ENCODE measurements around the gene SCRN1. TPM values are rescaled to one million over a fixed set of nuclear protein-coding genes. Genes with fewer than 3 reads are reported as not detected.

The SCRN1 gene
- total and polyA plus RNA-seq, 2 experiments from 2014 or later: 15.2 to 66.7 TPM

DNA sequence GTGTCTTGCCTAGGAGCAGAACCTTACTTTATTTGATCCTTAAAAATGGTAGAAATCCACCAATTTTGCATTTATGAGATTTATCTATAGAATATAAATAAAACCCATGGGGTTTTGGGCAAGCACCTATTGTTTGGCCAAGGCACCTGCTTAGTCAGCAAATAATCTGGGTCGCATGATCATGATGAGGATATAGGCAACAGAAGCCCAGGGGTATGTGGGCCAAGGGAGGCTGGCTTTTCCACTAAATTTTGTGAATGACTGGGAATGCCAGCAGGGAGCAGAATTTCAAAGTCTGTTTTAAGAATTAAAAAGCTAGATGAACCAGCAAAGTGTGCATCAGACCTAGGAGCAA lies 17.3 kb downstream of the SCRN1 start:
- no peak for ATAC-seq
- TF ChIP-seq STAT1 (IDR thresholded peaks at IDR 0.05; ENCODE audit: unreplicated experiment): no peak
- TF ChIP-seq, protein P1, sequence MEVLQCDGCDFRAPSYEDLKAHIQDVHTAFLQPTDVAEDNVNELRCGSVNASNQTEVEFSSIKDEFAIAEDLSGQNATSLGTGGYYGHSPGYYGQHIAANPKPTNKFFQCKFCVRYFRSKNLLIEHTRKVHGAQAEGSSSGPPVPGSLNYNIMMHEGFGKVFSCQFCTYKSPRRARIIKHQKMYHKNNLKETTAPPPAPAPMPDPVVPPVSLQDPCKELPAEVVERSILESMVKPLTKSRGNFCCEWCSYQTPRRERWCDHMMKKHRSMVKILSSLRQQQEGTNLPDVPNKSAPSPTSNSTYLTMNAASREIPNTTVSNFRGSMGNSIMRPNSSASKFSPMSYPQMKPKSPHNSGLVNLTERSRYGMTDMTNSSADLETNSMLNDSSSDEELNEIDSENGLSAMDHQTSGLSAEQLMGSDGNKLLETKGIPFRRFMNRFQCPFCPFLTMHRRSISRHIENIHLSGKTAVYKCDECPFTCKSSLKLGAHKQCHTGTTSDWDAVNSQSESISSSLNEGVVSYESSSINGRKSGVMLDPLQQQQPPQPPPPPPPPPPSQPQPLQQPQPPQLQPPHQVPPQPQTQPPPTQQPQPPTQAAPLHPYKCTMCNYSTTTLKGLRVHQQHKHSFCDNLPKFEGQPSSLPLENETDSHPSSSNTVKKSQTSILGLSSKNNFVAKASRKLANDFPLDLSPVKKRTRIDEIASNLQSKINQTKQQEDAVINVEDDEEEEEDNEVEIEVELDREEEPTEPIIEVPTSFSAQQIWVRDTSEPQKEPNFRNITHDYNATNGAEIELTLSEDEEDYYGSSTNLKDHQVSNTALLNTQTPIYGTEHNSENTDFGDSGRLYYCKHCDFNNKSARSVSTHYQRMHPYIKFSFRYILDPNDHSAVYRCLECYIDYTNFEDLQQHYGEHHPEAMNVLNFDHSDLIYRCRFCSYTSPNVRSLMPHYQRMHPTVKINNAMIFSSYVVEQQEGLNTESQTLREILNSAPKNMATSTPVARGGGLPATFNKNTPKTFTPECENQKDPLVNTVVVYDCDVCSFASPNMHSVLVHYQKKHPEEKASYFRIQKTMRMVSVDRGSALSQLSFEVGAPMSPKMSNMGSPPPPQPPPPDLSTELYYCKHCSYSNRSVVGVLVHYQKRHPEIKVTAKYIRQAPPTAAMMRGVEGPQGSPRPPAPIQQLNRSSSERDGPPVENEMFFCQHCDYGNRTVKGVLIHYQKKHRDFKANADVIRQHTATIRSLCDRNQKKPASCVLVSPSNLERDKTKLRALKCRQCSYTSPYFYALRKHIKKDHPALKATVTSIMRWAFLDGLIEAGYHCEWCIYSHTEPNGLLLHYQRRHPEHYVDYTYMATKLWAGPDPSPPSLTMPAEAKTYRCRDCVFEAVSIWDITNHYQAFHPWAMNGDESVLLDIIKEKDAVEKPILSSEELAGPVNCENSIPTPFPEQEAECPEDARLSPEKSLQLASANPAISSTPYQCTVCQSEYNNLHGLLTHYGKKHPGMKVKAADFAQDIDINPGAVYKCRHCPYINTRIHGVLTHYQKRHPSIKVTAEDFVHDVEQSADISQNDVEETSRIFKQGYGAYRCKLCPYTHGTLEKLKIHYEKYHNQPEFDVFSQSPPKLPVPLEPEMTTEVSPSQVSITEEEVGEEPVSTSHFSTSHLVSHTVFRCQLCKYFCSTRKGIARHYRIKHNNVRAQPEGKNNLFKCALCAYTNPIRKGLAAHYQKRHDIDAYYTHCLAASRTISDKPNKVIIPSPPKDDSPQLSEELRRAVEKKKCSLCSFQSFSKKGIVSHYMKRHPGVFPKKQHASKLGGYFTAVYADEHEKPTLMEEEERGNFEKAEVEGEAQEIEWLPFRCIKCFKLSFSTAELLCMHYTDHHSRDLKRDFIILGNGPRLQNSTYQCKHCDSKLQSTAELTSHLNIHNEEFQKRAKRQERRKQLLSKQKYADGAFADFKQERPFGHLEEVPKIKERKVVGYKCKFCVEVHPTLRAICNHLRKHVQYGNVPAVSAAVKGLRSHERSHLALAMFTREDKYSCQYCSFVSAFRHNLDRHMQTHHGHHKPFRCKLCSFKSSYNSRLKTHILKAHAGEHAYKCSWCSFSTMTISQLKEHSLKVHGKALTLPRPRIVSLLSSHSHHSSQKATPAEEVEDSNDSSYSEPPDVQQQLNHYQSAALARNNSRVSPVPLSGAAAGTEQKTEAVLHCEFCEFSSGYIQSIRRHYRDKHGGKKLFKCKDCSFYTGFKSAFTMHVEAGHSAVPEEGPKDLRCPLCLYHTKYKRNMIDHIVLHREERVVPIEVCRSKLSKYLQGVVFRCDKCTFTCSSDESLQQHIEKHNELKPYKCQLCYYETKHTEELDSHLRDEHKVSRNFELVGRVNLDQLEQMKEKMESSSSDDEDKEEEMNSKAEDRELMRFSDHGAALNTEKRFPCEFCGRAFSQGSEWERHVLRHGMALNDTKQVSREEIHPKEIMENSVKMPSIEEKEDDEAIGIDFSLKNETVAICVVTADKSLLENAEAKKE (CRISPR knock-in tag; IDR thresholded peaks at IDR 0.05): no peak
- TF ChIP-seq NANOG (IDR thresholded peaks at IDR 0.05; ENCODE audit: borderline replicate concordance): no peak
- no peak for TF ChIP-seq CREB1 (CRISPR knock-in tag; IDR thresholded peaks at IDR 0.05; ENCODE audit: low read depth)
- TF ChIP-seq JUNB (IDR thresholded peaks at IDR 0.05; ENCODE audit: unreplicated experiment): no peak
- TF ChIP-seq ZNF114 (CRISPR knock-in tag; IDR thresholded peaks at IDR 0.05): no peak
- TF ChIP-seq, protein P2, sequence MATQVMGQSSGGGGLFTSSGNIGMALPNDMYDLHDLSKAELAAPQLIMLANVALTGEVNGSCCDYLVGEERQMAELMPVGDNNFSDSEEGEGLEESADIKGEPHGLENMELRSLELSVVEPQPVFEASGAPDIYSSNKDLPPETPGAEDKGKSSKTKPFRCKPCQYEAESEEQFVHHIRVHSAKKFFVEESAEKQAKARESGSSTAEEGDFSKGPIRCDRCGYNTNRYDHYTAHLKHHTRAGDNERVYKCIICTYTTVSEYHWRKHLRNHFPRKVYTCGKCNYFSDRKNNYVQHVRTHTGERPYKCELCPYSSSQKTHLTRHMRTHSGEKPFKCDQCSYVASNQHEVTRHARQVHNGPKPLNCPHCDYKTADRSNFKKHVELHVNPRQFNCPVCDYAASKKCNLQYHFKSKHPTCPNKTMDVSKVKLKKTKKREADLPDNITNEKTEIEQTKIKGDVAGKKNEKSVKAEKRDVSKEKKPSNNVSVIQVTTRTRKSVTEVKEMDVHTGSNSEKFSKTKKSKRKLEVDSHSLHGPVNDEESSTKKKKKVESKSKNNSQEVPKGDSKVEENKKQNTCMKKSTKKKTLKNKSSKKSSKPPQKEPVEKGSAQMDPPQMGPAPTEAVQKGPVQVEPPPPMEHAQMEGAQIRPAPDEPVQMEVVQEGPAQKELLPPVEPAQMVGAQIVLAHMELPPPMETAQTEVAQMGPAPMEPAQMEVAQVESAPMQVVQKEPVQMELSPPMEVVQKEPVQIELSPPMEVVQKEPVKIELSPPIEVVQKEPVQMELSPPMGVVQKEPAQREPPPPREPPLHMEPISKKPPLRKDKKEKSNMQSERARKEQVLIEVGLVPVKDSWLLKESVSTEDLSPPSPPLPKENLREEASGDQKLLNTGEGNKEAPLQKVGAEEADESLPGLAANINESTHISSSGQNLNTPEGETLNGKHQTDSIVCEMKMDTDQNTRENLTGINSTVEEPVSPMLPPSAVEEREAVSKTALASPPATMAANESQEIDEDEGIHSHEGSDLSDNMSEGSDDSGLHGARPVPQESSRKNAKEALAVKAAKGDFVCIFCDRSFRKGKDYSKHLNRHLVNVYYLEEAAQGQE (IDR thresholded peaks at IDR 0.05; ENCODE audit: unreplicated experiment): no peak
- TF ChIP-seq, protein P3, sequence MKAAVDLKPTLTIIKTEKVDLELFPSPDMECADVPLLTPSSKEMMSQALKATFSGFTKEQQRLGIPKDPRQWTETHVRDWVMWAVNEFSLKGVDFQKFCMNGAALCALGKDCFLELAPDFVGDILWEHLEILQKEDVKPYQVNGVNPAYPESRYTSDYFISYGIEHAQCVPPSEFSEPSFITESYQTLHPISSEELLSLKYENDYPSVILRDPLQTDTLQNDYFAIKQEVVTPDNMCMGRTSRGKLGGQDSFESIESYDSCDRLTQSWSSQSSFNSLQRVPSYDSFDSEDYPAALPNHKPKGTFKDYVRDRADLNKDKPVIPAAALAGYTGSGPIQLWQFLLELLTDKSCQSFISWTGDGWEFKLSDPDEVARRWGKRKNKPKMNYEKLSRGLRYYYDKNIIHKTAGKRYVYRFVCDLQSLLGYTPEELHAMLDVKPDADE (IDR thresholded peaks at IDR 0.05): no peak
- no peak for TF ChIP-seq POLR2AphosphoS5 (IDR thresholded peaks at IDR 0.05; ENCODE audit: low read depth)
- TF ChIP-seq EZH2phosphoT487 (IDR thresholded peaks at IDR 0.05; ENCODE audit: unreplicated experiment): no peak
- TF ChIP-seq ZNF331 (CRISPR knock-in tag; IDR thresholded peaks at IDR 0.05; ENCODE audit: low read depth): no peak
- no peak for TF ChIP-seq EZH2 (IDR thresholded peaks at IDR 0.05; ENCODE audit: low read depth, unreplicated experiment)
- TF ChIP-seq, protein P4, sequence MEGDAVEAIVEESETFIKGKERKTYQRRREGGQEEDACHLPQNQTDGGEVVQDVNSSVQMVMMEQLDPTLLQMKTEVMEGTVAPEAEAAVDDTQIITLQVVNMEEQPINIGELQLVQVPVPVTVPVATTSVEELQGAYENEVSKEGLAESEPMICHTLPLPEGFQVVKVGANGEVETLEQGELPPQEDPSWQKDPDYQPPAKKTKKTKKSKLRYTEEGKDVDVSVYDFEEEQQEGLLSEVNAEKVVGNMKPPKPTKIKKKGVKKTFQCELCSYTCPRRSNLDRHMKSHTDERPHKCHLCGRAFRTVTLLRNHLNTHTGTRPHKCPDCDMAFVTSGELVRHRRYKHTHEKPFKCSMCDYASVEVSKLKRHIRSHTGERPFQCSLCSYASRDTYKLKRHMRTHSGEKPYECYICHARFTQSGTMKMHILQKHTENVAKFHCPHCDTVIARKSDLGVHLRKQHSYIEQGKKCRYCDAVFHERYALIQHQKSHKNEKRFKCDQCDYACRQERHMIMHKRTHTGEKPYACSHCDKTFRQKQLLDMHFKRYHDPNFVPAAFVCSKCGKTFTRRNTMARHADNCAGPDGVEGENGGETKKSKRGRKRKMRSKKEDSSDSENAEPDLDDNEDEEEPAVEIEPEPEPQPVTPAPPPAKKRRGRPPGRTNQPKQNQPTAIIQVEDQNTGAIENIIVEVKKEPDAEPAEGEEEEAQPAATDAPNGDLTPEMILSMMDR (conservative IDR thresholded peaks at IDR 0.05; ENCODE audit: low read depth in 2 of 2): no peak
- Histone ChIP-seq H3K4me2 (no peak overlapping the region), H3F3A (replicated peaks; ENCODE audit: low read depth) (no peaks in the 10 kb centered on the region), H3K27me3 (ENCODE audit: insufficient read depth) (no peaks in the 10 kb centered on the region), H4K20me1 (replicated peaks; ENCODE audit: insufficient read depth) (peaks cover 50% of the 10 kb centered on the region), H3K79me2 (replicated peaks; ENCODE audit: insufficient read depth) (peaks cover 94% of the 10 kb centered on the region), H3K36me3 (ENCODE audit: insufficient read depth) (peaks cover 10% of the 10 kb centered on the region; the same call in 1 of the 2 replicates), H3K4me3 (no peak overlapping the region), H3K9me2 (ENCODE audit: insufficient read depth) (no peaks in the 10 kb centered on the region), H3K27ac (ENCODE audit: low read depth) (no peak overlapping the region), H3K4me1 (ENCODE audit: insufficient read depth) (peaks cover 16% of the 10 kb centered on the region), H2AFZ (no peak overlapping the region)
- no peak overlapping the region for H3K4me3 Mint-ChIP-seq
- peaks cover 9% of the 10 kb centered on the region for H3K36me3 Mint-ChIP-seq (ENCODE audit: low read depth)
- peaks cover 3% of the 10 kb centered on the region; the same call in 1 of the 3 replicates for H3K9me3 Mint-ChIP-seq
- peaks cover 16% of the 10 kb centered on the region for H3K4me1 Mint-ChIP-seq
- DNase-seq (ENCODE audit: low spot score): no peak
- H3K27me3 Mint-ChIP-seq (ENCODE audit: insufficient read depth, low read depth, poor library complexity): peaks cover 5% of the 10 kb centered on the region
- H3K27ac Mint-ChIP-seq: no peak overlapping the region

Data from GM23338 (cell line).